Vagina (tissue), 2 donors: ENCODE measurements around the gene TPST2.

Experiments
- CTCF ChIP-seq, 3 experiments: fragments of 450-650 bp in 2 of 3; fragments of 200-600 bp in 1 of 3; sonication (generic) in 1 of 3; IDR thresholded peaks; one replicate each; pipeline ENCODE4 v1.5.1; 2017 to 2019; ENCODE audit warnings: antibody characterized with exemption in 3 of 3, mild to moderate bottlenecking in 2 of 3, moderate library complexity in 2 of 3
- POLR2A ChIP-seq, 2 donors: fragments of 450-650 bp; IDR thresholded peaks; one replicate each; pipeline ENCODE4 v1.6.1; 2017; ENCODE audit warnings: antibody characterized with exemption in 2 of 2, mild to moderate bottlenecking in 2 of 2, moderate library complexity in 2 of 2
- POLR2AphosphoS5 ChIP-seq, 2 donors: sonication (generic); formaldehyde crosslinking; IDR thresholded peaks; one replicate each; pipeline ENCODE4 v1.9.0; 2017; ENCODE audit warnings: antibody characterized with exemption in 2 of 2, mild to moderate bottlenecking in 2 of 2, low read depth in 1 of 2; ENCODE audit not compliant: insufficient read depth in 1 of 2

GRCh38 chr22:26485013-26485412 is 104.9 kb downstream of the TPST2 start:
- TF ChIP-seq CTCF (IDR thresholded peaks at IDR 0.05), result no peak
- no peak for TF ChIP-seq POLR2AphosphoS5 (IDR thresholded peaks at IDR 0.05; ENCODE audit: insufficient read depth in 1 of 2, low read depth in 1 of 2)
- no peak for TF ChIP-seq POLR2A (IDR thresholded peaks at IDR 0.05)
